H9 (cell line): ENCODE measurements around the gene FBLN2. TPM values are rescaled to one million over a fixed set of nuclear protein-coding genes. Genes with fewer than 3 reads are reported as not detected.

Experiments used
- DNase-seq: peaks from one replicate; pipeline ENCODE4 v3.0.0-alpha.2; 2017
- H2AFZ ChIP-seq: one replicate; pipeline ENCODE4 v1.6.1; 2013; ENCODE audit warnings: mild to moderate bottlenecking, low read length, control low read depth, moderate library complexity
- H2AK5ac ChIP-seq: 2 replicates; pipeline ENCODE4 v1.6.1; 2013; ENCODE audit warnings: low read length, control low read depth, mixed read lengths; ENCODE audit not compliant: insufficient read length
- H2BK120ac ChIP-seq: one replicate; pipeline ENCODE4 v1.6.1; 2013; ENCODE audit warnings: low read depth, mild to moderate bottlenecking, low read length, control low read depth, inconsistent platforms; ENCODE audit not compliant: poor library complexity, severe bottlenecking
- H2BK12ac ChIP-seq: 2 replicates; pipeline ENCODE4 v1.6.1; 2013; ENCODE audit warnings: low read length, control low read depth, mixed read lengths, low read depth; ENCODE audit not compliant: insufficient read length
- H2BK15ac ChIP-seq: 2 replicates; pipeline ENCODE4 v1.6.1; 2013; ENCODE audit warnings: low read depth, low read length, control low read depth
- H2BK20ac ChIP-seq: one replicate; pipeline ENCODE4 v1.6.1; 2013; ENCODE audit warnings: low read depth, mild to moderate bottlenecking, low read length, control low read depth, inconsistent platforms; ENCODE audit not compliant: poor library complexity, severe bottlenecking
- H2BK5ac ChIP-seq: 2 replicates; pipeline ENCODE4 v1.6.1; 2013; ENCODE audit warnings: low read length, control low read depth, mixed read lengths; ENCODE audit not compliant: insufficient read length
- H3K14ac ChIP-seq: 2 replicates; pipeline ENCODE4 v1.6.1; 2013; ENCODE audit warnings: low read length, control low read depth; ENCODE audit not compliant: insufficient read depth
- H3K18ac ChIP-seq: 2 replicates; pipeline ENCODE4 v1.6.1; 2013; ENCODE audit warnings: low read depth, mild to moderate bottlenecking, mixed read lengths, low read length, control low read depth; ENCODE audit not compliant: insufficient read length
- H3K23ac ChIP-seq: 2 replicates; pipeline ENCODE4 v1.6.1; 2013; ENCODE audit warnings: low read length, control low read depth, mixed read lengths, low read depth; ENCODE audit not compliant: insufficient read length
- H3K23me2 ChIP-seq: 2 replicates; pipeline ENCODE4 v1.6.1; 2013; ENCODE audit warnings: low read depth, mild to moderate bottlenecking, mixed read lengths, low read length, control low read depth; ENCODE audit not compliant: insufficient read length, poor library complexity, severe bottlenecking
- H3K27ac ChIP-seq: 2 replicates; pipeline ENCODE4 v1.5.1; 2013; ENCODE audit warnings: low read length, control low read depth, mixed read lengths, low read depth; ENCODE audit not compliant: insufficient read length
- H3K27me3 ChIP-seq: 2 replicates; pipeline ENCODE4 v1.6.1; 2013; ENCODE audit warnings: low read length, control low read depth, inconsistent platforms; ENCODE audit not compliant: insufficient read depth
- H3K4ac ChIP-seq: 2 replicates; pipeline ENCODE4 v1.6.1; 2013; ENCODE audit warnings: low read depth, mild to moderate bottlenecking, control low read depth, inconsistent platforms, low read length, moderate library complexity
- H3K4me1 ChIP-seq: 2 replicates; pipeline ENCODE4 v1.6.1; 2013; ENCODE audit warnings: low read length, control low read depth, inconsistent platforms; ENCODE audit not compliant: insufficient read depth
- H3K4me2 ChIP-seq: 2 replicates; pipeline ENCODE4 v1.6.1; 2013; ENCODE audit warnings: low read length, control low read depth, mixed read lengths; ENCODE audit not compliant: insufficient read length, insufficient read depth
- H3K56ac ChIP-seq: 2 replicates; pipeline ENCODE4 v1.6.1; 2013; ENCODE audit warnings: low read depth, mild to moderate bottlenecking, mixed read lengths, low read length, control low read depth; ENCODE audit not compliant: insufficient read length
- H3K79me1 ChIP-seq: 2 replicates; pipeline ENCODE4 v1.6.1; 2013; ENCODE audit warnings: low read depth, mild to moderate bottlenecking, moderate library complexity, low read length, control low read depth, inconsistent platforms; ENCODE audit not compliant: insufficient read depth, poor library complexity, severe bottlenecking
- H3K79me2 ChIP-seq: 2 replicates; pipeline ENCODE4 v1.6.1; 2013; ENCODE audit warnings: low read length, control low read depth, inconsistent platforms; ENCODE audit not compliant: insufficient read depth
- H3K9ac ChIP-seq: 2 replicates; pipeline ENCODE4 v1.6.1; 2013; ENCODE audit warnings: low read length, control low read depth, mixed read lengths; ENCODE audit not compliant: insufficient read length; ENCODE audit errors: extremely low read depth
- H3K9me3 ChIP-seq: one replicate; pipeline ENCODE4 v1.6.1; 2013; ENCODE audit warnings: low read depth, low read length, inconsistent platforms; ENCODE audit not compliant: control insufficient read depth
- H3T11ph ChIP-seq: one replicate; pipeline ENCODE4 v1.6.1; 2013; ENCODE audit warnings: mild to moderate bottlenecking, low read length, control low read depth, inconsistent platforms
- H4K20me1 ChIP-seq: one replicate; pipeline ENCODE4 v1.6.1; 2013; ENCODE audit not compliant: control insufficient read depth, insufficient read length, insufficient read depth
- H4K5ac ChIP-seq: 2 replicates; pipeline ENCODE4 v1.6.1; 2013; ENCODE audit warnings: low read depth, mild to moderate bottlenecking, mixed read lengths, low read length, control low read depth; ENCODE audit not compliant: insufficient read length
- H4K8ac ChIP-seq: replicated peaks from 2 replicates; pipeline ENCODE4 v1.6.1; 2013; ENCODE audit warnings: low read length, control low read depth, mixed read lengths, low read depth; ENCODE audit not compliant: insufficient read length
- H4K91ac ChIP-seq: 2 replicates; pipeline ENCODE4 v1.6.1; 2013; ENCODE audit warnings: low read depth, mild to moderate bottlenecking, moderate library complexity, mixed read lengths, low read length, control low read depth; ENCODE audit not compliant: insufficient read length
- H3K27ac Mint-ChIP-seq, 3 experiments: 2 replicates in 2 of 3; 3 replicates in 1 of 3; pipeline ENCODE4 v1.8.0; 2020 to 2021; ENCODE audit warnings: mixed read lengths in 3 of 3, mild to moderate bottlenecking in 1 of 3, moderate library complexity in 1 of 3
- H3K27me3 Mint-ChIP-seq: 2 replicates; pipeline ENCODE4 v1.8.0; 2021; ENCODE audit warnings: low read depth, mild to moderate bottlenecking, moderate library complexity, mixed read lengths
- H3K36me3 Mint-ChIP-seq, 3 experiments: 2 replicates in 2 of 3; 3 replicates in 1 of 3; pipeline ENCODE4 v1.8.0; 2020 to 2021; ENCODE audit warnings: low read depth in 3 of 3, mixed read lengths in 3 of 3; ENCODE audit not compliant: insufficient read depth in 1 of 3
- H3K4me1 Mint-ChIP-seq, 2 experiments: 2 replicates each; pipeline ENCODE4 v1.8.0; 2020; ENCODE audit warnings: mixed read lengths in 2 of 2
- H3K4me3 Mint-ChIP-seq, 2 experiments: 2 replicates in 1 of 2; 3 replicates in 1 of 2; pipeline ENCODE4 v1.8.0; 2020 to 2021; ENCODE audit warnings: mild to moderate bottlenecking in 2 of 2, mixed read lengths in 2 of 2, moderate library complexity in 1 of 2
- H3K9me3 Mint-ChIP-seq, 2 experiments: 2 replicates in 1 of 2; 3 replicates in 1 of 2; pipeline ENCODE4 v1.8.0; 2020; ENCODE audit warnings: mild to moderate bottlenecking in 2 of 2, mixed read lengths in 2 of 2, moderate library complexity in 1 of 2
- CTCF ChIP-seq: fragments of 200-600 bp; sonication (generic); conservative IDR thresholded peaks from 3 replicates; pipeline ENCODE4 v1.8.0; 2021; ENCODE audit warnings: antibody characterized with exemption, mild to moderate bottlenecking
- WGBS: extraction: QIAGEN DNeasy Blood & Tissue Kit; methylation state at CpG from one replicate; pipeline ENCODE4 v1.1.7; 2013; ENCODE audit warnings: missing lambda C conversion rate, low lambda C conversion rate, mixed read lengths; ENCODE audit not compliant: insufficient read length; ENCODE audit errors: extremely low coverage; 5-methylcytosine and 5-hydroxymethylcytosine counted together
- total RNA-seq: library from RNA; stranded (reverse); gene quantifications from 2 replicates; pipeline ENCODE4 v1.2.1, GENCODE V29; 2021

Gene FBLN2
- total RNA-seq, 1 experiment from 2014 or later: 11.8 TPM

- Histone ChIP-seq H3K23me2 (no peaks in the 10 kb centered on the region), H4K8ac (no peak overlapping the region), H3K18ac (no peak overlapping the region), H3K14ac (no peak overlapping the region), H4K20me1 (no peaks in the 10 kb centered on the region), H3K79me1 (no peaks in the 10 kb centered on the region), H3K27me3 (no peaks in the 10 kb centered on the region), H3K4ac (no peak overlapping the region), H3K79me2 (no peaks in the 10 kb centered on the region), H2AFZ (no peak overlapping the region), H2BK15ac (no peak overlapping the region), H4K5ac (no peak overlapping the region), H3K23ac (no peak overlapping the region), H2BK12ac (no peak overlapping the region), H2BK5ac (no peak overlapping the region), H2BK120ac (no peak overlapping the region), H3K27ac (no peak overlapping the region), H3T11ph (no peak overlapping the region), H3K9ac (no peak overlapping the region), H3K9me3 (no peaks in the 10 kb centered on the region), H3K4me1 (no peaks in the 10 kb centered on the region), H2AK5ac (no peak overlapping the region), H3K56ac (no peak overlapping the region), H2BK20ac (no peak overlapping the region), H4K91ac (no peak overlapping the region), H3K4me2 (no peak overlapping the region)
- Mint-ChIP-seq H3K36me3 (no peaks in the 10 kb centered on the region), H3K4me3 (no peak overlapping the region), H3K4me1 (peaks cover 14 to 15% of the 10 kb centered on the region in 2 experiments), H3K9me3 (no peaks in the 10 kb centered on the region), H3K27ac (no peak overlapping the region), H3K27me3 (peaks cover 11% of the 10 kb centered on the region)
- no peak for DNase-seq
- WGBS: no CpG with 5 or more reads among the region's 11 CpGs
- TF ChIP-seq CTCF: no peak
Observed at GRCh38 chr3:13557926-13558325, 9.0 kb downstream of the FBLN2 start.
